HEK293 (cell line): Measurements from ENCODE around the gene TOM1L2.

ENCODE experiments used
- CTCF ChIA-PET: fragments of 350-600 bp; formaldehyde crosslinking; extraction: SDS; loops from one replicate; lab custom pipeline; 2021; ENCODE audit warnings: antibody characterized with exemption; lab: Yijun Ruan, JAX
- POLR2A ChIA-PET: fragments of 300-600 bp; formaldehyde crosslinking; extraction: SDS; loops from one replicate; lab custom pipeline; 2020; ENCODE audit warnings: antibody characterized with exemption, inconsistent platforms; lab: Yijun Ruan, JAX
- H3K27ac ChIP-seq: fragments of 200-500 bp; sonication (Bioruptor generic); 2 replicates; pipeline ENCODE4 v1.5.1; 2014; ENCODE audit warnings: low read depth, low read length, control low read depth, inconsistent platforms; ENCODE audit errors: extremely low read depth
- H3K36me3 ChIP-seq, 2 experiments: fragments of 200-500 bp in 1 of 2; sonication (Bioruptor generic) in 1 of 2; 1 replicate in 1 of 2; 2 replicates in 1 of 2; pipeline ENCODE4 v1.5.1; 2014 to 2017; ENCODE audit warnings: inconsistent platforms in 2 of 2, low read length in 2 of 2; ENCODE audit not compliant: control insufficient read depth in 2 of 2, insufficient read depth in 1 of 2
- H3K4me1 ChIP-seq: fragments of 200-500 bp; sonication (Bioruptor generic); 2 replicates; pipeline ENCODE4 v1.5.1; 2014; ENCODE audit warnings: mild to moderate bottlenecking, low read length, inconsistent platforms; ENCODE audit not compliant: control insufficient read depth, insufficient read depth
- H3K4me3 ChIP-seq: 2 replicates; pipeline ENCODE4 v1.5.1; 2011; ENCODE audit warnings: low read depth, mild to moderate bottlenecking, control low read depth, low read length, moderate library complexity
- H3K9me3 ChIP-seq: fragments of 200-500 bp; sonication (Bioruptor generic); 2 replicates; pipeline ENCODE4 v1.5.1; 2014; ENCODE audit warnings: low read depth, low read length, inconsistent platforms; ENCODE audit not compliant: control insufficient read depth, insufficient read depth
- HIC1 ChIP-seq: fragments of 450-650 bp; formaldehyde crosslinking; IDR thresholded peaks from 2 replicates; pipeline ENCODE4 v1.5.1; 2016; ENCODE audit warnings: missing biosample characterization, missing genetic modification characterization
- IKZF3 ChIP-seq: fragments of 450-650 bp; IDR thresholded peaks from 2 replicates; pipeline ENCODE4 v1.5.0; 2018; ENCODE audit warnings: missing biosample characterization, mild to moderate bottlenecking, missing genetic modification characterization, moderate library complexity
- INSM2 ChIP-seq: fragments of 450-650 bp; formaldehyde crosslinking; IDR thresholded peaks from 2 replicates; pipeline ENCODE4 v1.5.1; 2016; ENCODE audit warnings: missing biosample characterization, missing genetic modification characterization
- KLF1 ChIP-seq: fragments of 450-650 bp; formaldehyde crosslinking; IDR thresholded peaks from 2 replicates; pipeline ENCODE4 v1.5.1; 2016; ENCODE audit warnings: missing biosample characterization, missing genetic modification characterization
- PRDM1 ChIP-seq: fragments of 450-650 bp; formaldehyde crosslinking; IDR thresholded peaks from 2 replicates; pipeline ENCODE4; 2016; ENCODE audit warnings: missing biosample characterization, missing genetic modification characterization
- REST ChIP-seq: fragments of 450-650 bp; formaldehyde crosslinking; IDR thresholded peaks from 2 replicates; pipeline ENCODE4 v1.5.1; 2016; ENCODE audit warnings: missing biosample characterization, missing genetic modification characterization
- ZBTB26 ChIP-seq: fragments of 450-650 bp; formaldehyde crosslinking; optimal IDR thresholded peaks from 2 replicates; pipeline ENCODE3; 2016; ENCODE audit warnings: missing biosample characterization, mild to moderate bottlenecking, missing genetic modification characterization
- ZBTB6 ChIP-seq: fragments of 450-650 bp; formaldehyde crosslinking; IDR thresholded peaks from 2 replicates; pipeline ENCODE4 v1.5.1; 2017; ENCODE audit warnings: missing biosample characterization, missing genetic modification characterization
- ZNF114 ChIP-seq: fragments of 450-650 bp; formaldehyde crosslinking; IDR thresholded peaks from 2 replicates; pipeline ENCODE4 v1.5.0; 2017; ENCODE audit warnings: missing biosample characterization, missing genetic modification characterization
- ZNF133 ChIP-seq: fragments of 450-650 bp; formaldehyde crosslinking; IDR thresholded peaks from 2 replicates; pipeline ENCODE4 v1.5.1; 2016; ENCODE audit warnings: missing biosample characterization, missing genetic modification characterization
- ZNF138 ChIP-seq: fragments of 450-650 bp; formaldehyde crosslinking; IDR thresholded peaks from 2 replicates; pipeline ENCODE4 v1.5.1; 2016; ENCODE audit warnings: missing biosample characterization, missing genetic modification characterization, borderline replicate concordance
- ZNF174 ChIP-seq: fragments of 450-650 bp; formaldehyde crosslinking; IDR thresholded peaks from 2 replicates; pipeline ENCODE4 v1.5.0; 2017; ENCODE audit warnings: missing biosample characterization, mild to moderate bottlenecking, missing genetic modification characterization
- ZNF239 ChIP-seq: fragments of 450-650 bp; formaldehyde crosslinking; IDR thresholded peaks from 2 replicates; pipeline ENCODE4 v1.5.1; 2016; ENCODE audit warnings: missing biosample characterization, missing genetic modification characterization
- ZNF311 ChIP-seq: fragments of 450-650 bp; formaldehyde crosslinking; IDR thresholded peaks from 2 replicates; pipeline ENCODE4 v1.5.1; 2017; ENCODE audit warnings: missing biosample characterization, missing genetic modification characterization, borderline replicate concordance
- ZNF335 ChIP-seq: fragments of 450-650 bp; formaldehyde crosslinking; conservative IDR thresholded peaks from 2 replicates; pipeline ENCODE4 v1.5.1; 2016; ENCODE audit warnings: missing biosample characterization, missing genetic modification characterization
- ZNF341 ChIP-seq: fragments of 450-650 bp; formaldehyde crosslinking; IDR thresholded peaks from 2 replicates; pipeline ENCODE4; 2016; ENCODE audit warnings: low read depth, missing biosample characterization, missing genetic modification characterization
- ZNF354C ChIP-seq: fragments of 450-650 bp; formaldehyde crosslinking; IDR thresholded peaks from 2 replicates; pipeline ENCODE4 v1.5.1; 2016; ENCODE audit warnings: missing biosample characterization, missing genetic modification characterization, low read depth, borderline replicate concordance
- ZNF366 ChIP-seq: fragments of 450-650 bp; formaldehyde crosslinking; conservative IDR thresholded peaks from 2 replicates; pipeline ENCODE4 v1.5.1; 2016; ENCODE audit warnings: missing biosample characterization, missing genetic modification characterization
- ZNF518A ChIP-seq: fragments of 450-650 bp; formaldehyde crosslinking; conservative IDR thresholded peaks from 2 replicates; pipeline ENCODE4 v1.5.1; 2016; ENCODE audit warnings: low read depth, missing biosample characterization, missing genetic modification characterization
- ZNF549 ChIP-seq: fragments of 450-650 bp; IDR thresholded peaks from 2 replicates; pipeline ENCODE4 v1.5.1; 2018; ENCODE audit warnings: missing biosample characterization, missing genetic modification characterization, mild to moderate bottlenecking, inconsistent platforms, moderate library complexity
- ZNF626 ChIP-seq: fragments of 450-650 bp; sonication (Bioruptor Pico); formaldehyde crosslinking; IDR thresholded peaks from 2 replicates; pipeline ENCODE4 v1.5.1; 2018; ENCODE audit warnings: missing biosample characterization, missing genetic modification characterization, inconsistent platforms

The TOM1L2 gene

GRCh38 chr17:17921192-17922069 is 50.8 kb downstream of the TOM1L2 start:
- Histone ChIP-seq H3K36me3 (no peaks in the 10 kb centered on the region), H3K4me3 (no peak overlapping the region), H3K9me3 (no peaks in the 10 kb centered on the region), H3K4me1 (peaks cover 29% of the 10 kb centered on the region), H3K27ac (peak overlapping the region; percentile 80)
- ChIA-PET CTCF (interaction anchor here (0.6 to 6.3 kb wide), 23 partner anchors 9 to 566 kb away, joined by 3 to 121 read pairs (median 4); partner anchors contain the start of genes DRC3, RAI1 and TOM1L2), POLR2A (interaction anchor here (0.6 to 1.8 kb wide), 10 partner anchors 14 to 535 kb away, joined by 3 to 12 read pairs (median 4); partner anchors contain the start of genes DRC3 and TOM1L2)
- TF ChIP-seq ZNF341 (tag by site-specific recombination) = no peak; the same call in none of the 2 replicates
- peak; percentile 52; the same call in 1 of the 2 replicates for TF ChIP-seq HIC1 (tag by site-specific recombination)
- no peak for TF ChIP-seq ZBTB26
- TF ChIP-seq ZBTB6 = no peak
- TF ChIP-seq ZNF335 (tag by site-specific recombination) = no peak
- peak; percentile 88 for TF ChIP-seq PRDM1 (tag by site-specific recombination)
- TF ChIP-seq KLF1 (tag by site-specific recombination) = no peak
- TF ChIP-seq ZNF174 = no peak
- TF ChIP-seq ZNF138 (tag by site-specific recombination) = no peak
- peak; percentile 44; the same call in 1 of the 2 replicates for TF ChIP-seq ZNF366
- TF ChIP-seq IKZF3 (tag by site-specific recombination) = no peak
- TF ChIP-seq ZNF311 = no peak
- no peak for TF ChIP-seq ZNF626 (tag by site-specific recombination)
- TF ChIP-seq ZNF114 (tag by site-specific recombination) = no peak
- no peak for TF ChIP-seq ZNF549 (tag by site-specific recombination)
- TF ChIP-seq ZNF239 = no peak
- peak; percentile 48; the same call in 1 of the 2 replicates for TF ChIP-seq INSM2 (tag by site-specific recombination)
- TF ChIP-seq ZNF354C = no peak
- no peak for TF ChIP-seq ZNF518A (tag by site-specific recombination)
- TF ChIP-seq ZNF133 (tag by site-specific recombination) = no peak
- TF ChIP-seq REST (tag by site-specific recombination) = no peak
